Skeletal muscle satellite cell (primary cell): Measurements from ENCODE around the gene IFNA7. TPM values are rescaled to one million over a fixed set of nuclear protein-coding genes. Genes with fewer than 3 reads are reported as not detected.
"Not testable (repeated sequence)": the region's sequence is repeated elsewhere in the genome, so short reads cannot be mapped to it uniquely, and the experiment has no call there.

ENCODE experiments used
- H3K27me3 ChIP-seq: 2 replicates; pipeline ENCODE4 v1.7.0; 2013; ENCODE audit warnings: low read length; ENCODE audit not compliant: control insufficient read depth, insufficient read depth
- H3K36me3 ChIP-seq: 2 replicates; pipeline ENCODE4 v1.7.0; 2013; ENCODE audit warnings: mild to moderate bottlenecking, control low read depth, low read length; ENCODE audit not compliant: insufficient read depth
- H3K4me1 ChIP-seq: 2 replicates; pipeline ENCODE4 v1.7.0; 2013; ENCODE audit warnings: low read length; ENCODE audit not compliant: control insufficient read depth, insufficient read depth
- H3K4me2 ChIP-seq: 2 replicates; pipeline ENCODE4 v1.7.0; 2013; ENCODE audit warnings: mild to moderate bottlenecking, low read length
- H3K4me3 ChIP-seq: 2 replicates; pipeline ENCODE4 v1.7.0; 2013; ENCODE audit warnings: low read length
- H3K9ac ChIP-seq: 2 replicates; pipeline ENCODE4 v1.7.0; 2013; ENCODE audit warnings: mild to moderate bottlenecking, low read depth, low read length, moderate library complexity
- H3K9me3 ChIP-seq: replicated peaks from 2 replicates; pipeline ENCODE4 v1.7.0; 2013; ENCODE audit warnings: mild to moderate bottlenecking, control low read depth, low read length
- total RNA-seq: library from RNA; depleted of rRNA; stranded (reverse); fragments of >200 nt; gene quantifications from 2 replicates; pipeline ENCODE4 v1.2.3, GENCODE V29; 2012; rRNA removed

The IFNA7 gene
- total RNA-seq, result not detected in 2 replicates

- peaks cover 35% of the 10 kb centered on the region for H3K27me3 ChIP-seq
- not testable (repeated sequence) for H3K9ac ChIP-seq, H3K4me1 ChIP-seq, H3K4me2 ChIP-seq, H3K36me3 ChIP-seq, H3K9me3 ChIP-seq, H3K4me3 ChIP-seq
Observed at GRCh38 chr9:21202105-21202504, at the start of gene IFNA7. TSS of gene IFNA7 (minus strand) at chr9:21202205. CDS start at chr9:21202165, 40 bp downstream.

GRCh38 chr9:21251638-21252037, 49.6 kb upstream of the IFNA7 start:
- Histone ChIP-seq H3K9me3 (no peaks in the 10 kb centered on the region), H3K36me3 (no peaks in the 10 kb centered on the region), H3K4me2 (no peak overlapping the region), H3K4me1 (no peaks in the 10 kb centered on the region), H3K4me3 (no peak overlapping the region), H3K27me3 (peaks cover 58% of the 10 kb centered on the region), H3K9ac (no peak overlapping the region)

- no peak overlapping the region for H3K9ac ChIP-seq
- H3K27me3 ChIP-seq, result peaks cover 53% of the 10 kb centered on the region
- H3K4me1 ChIP-seq, result no peaks in the 10 kb centered on the region
Observed at GRCh38 chr9:21251190-21251589, 49.2 kb upstream of the IFNA7 start.

GRCh38 chr9:21244836-21245235, 42.8 kb upstream of the IFNA7 start:
- Histone ChIP-seq H3K36me3 (no peaks in the 10 kb centered on the region), H3K4me1 (no peaks in the 10 kb centered on the region), H3K27me3 (peaks cover 40% of the 10 kb centered on the region), H3K4me2 (no peak overlapping the region), H3K4me3 (no peak overlapping the region), H3K9me3 (no peaks in the 10 kb centered on the region), H3K9ac (no peak overlapping the region)

More at GRCh38 chr9:21251190-21251589, 49.2 kb upstream of the IFNA7 start:
- Histone ChIP-seq H3K4me3 (no peak overlapping the region), H3K4me2 (no peak overlapping the region), H3K36me3 (no peaks in the 10 kb centered on the region), H3K9me3 (no peaks in the 10 kb centered on the region)

GRCh38 chr9:21239911-21240310, 37.9 kb upstream of the IFNA7 start, which contains the start of gene IFNA14:
TSS of gene IFNA14 (minus strand) at chr9:21240005. CDS start at chr9:21239935, 70 bp downstream.
- Histone ChIP-seq H3K27me3 (peaks cover 45% of the 10 kb centered on the region), H3K4me1 (no peaks in the 10 kb centered on the region), H3K4me2 (no peak within 1 kb of the TSS), H3K4me3 (no peak within 1 kb of the TSS), H3K9me3 (no peaks in the 10 kb centered on the region), H3K36me3 (no peaks in the 10 kb centered on the region), H3K9ac (no peak within 1 kb of the TSS)

GRCh38 chr9:21236360-21236714, 34.3 kb upstream of the IFNA7 start:
- H3K36me3 ChIP-seq, H3K9me3 ChIP-seq, H3K4me2 ChIP-seq, H3K9ac ChIP-seq, H3K4me3 ChIP-seq, H3K4me1 ChIP-seq: not testable (repeated sequence)
- peaks cover 42% of the 10 kb centered on the region for H3K27me3 ChIP-seq

- H3K9ac ChIP-seq, H3K4me3 ChIP-seq, H3K36me3 ChIP-seq, H3K9me3 ChIP-seq, H3K4me2 ChIP-seq, H3K4me1 ChIP-seq: not testable (repeated sequence)
- peaks cover 41% of the 10 kb centered on the region for H3K27me3 ChIP-seq
Observed at GRCh38 chr9:21235468-21236359, 33.7 kb upstream of the IFNA7 start.

- Histone ChIP-seq H3K4me2 (no peak overlapping the region), H3K36me3 (no peaks in the 10 kb centered on the region), H3K4me3 (no peak overlapping the region), H3K27me3 (peaks cover 33% of the 10 kb centered on the region), H3K9me3 (no peaks in the 10 kb centered on the region), H3K4me1 (no peaks in the 10 kb centered on the region), H3K9ac (no peak overlapping the region)
Observed at GRCh38 chr9:21234153-21234687, 32.2 kb upstream of the IFNA7 start.

GRCh38 chr9:21233258-21233657, 31.3 kb upstream of the IFNA7 start:
- H3K4me2 ChIP-seq, result no peak overlapping the region
- no peaks in the 10 kb centered on the region for H3K36me3 ChIP-seq
- peaks cover 32% of the 10 kb centered on the region for H3K27me3 ChIP-seq
- no peak overlapping the region for H3K4me3 ChIP-seq
- H3K4me1 ChIP-seq, result no peaks in the 10 kb centered on the region
- H3K9me3 ChIP-seq, result no peaks in the 10 kb centered on the region
- no peak overlapping the region for H3K9ac ChIP-seq

GRCh38 chr9:21228122-21228521, 26.1 kb upstream of the IFNA7 start, which contains the start of gene IFNA17:
TSS of gene IFNA17 (minus strand) at chr9:21228222. CDS start at chr9:21228173, 49 bp downstream.
- no peak within 1 kb of the TSS for H3K9ac ChIP-seq
- H3K36me3 ChIP-seq, result no peaks in the 10 kb centered on the region
- no peak within 1 kb of the TSS for H3K4me3 ChIP-seq
- no peak within 1 kb of the TSS for H3K4me2 ChIP-seq
- no peaks in the 10 kb centered on the region for H3K4me1 ChIP-seq
- peaks cover 20% of the 10 kb centered on the region for H3K27me3 ChIP-seq
- H3K9me3 ChIP-seq, result no peaks in the 10 kb centered on the region

- H3K4me2 ChIP-seq, H3K9ac ChIP-seq, H3K4me1 ChIP-seq, H3K4me3 ChIP-seq, H3K36me3 ChIP-seq, H3K9me3 ChIP-seq: not testable (repeated sequence)
- peaks cover 26% of the 10 kb centered on the region for H3K27me3 ChIP-seq
Observed at GRCh38 chr9:21217211-21217610, 15.2 kb upstream of the IFNA7 start, which contains the start of gene IFNA16. TSS of gene IFNA16 (minus strand) at chr9:21217311. CDS start at chr9:21217305, 6 bp downstream.
